ENCODE data around the gene RNF112.

Gene RNF112

GRCh38 chr17:19381361-19381740 is 29.7 kb upstream of the RNF112 start:
- no peak for TF ChIP-seq CTCF (IDR thresholded peaks at IDR 0.05; ENCODE audit: low read depth, low read length)

GRCh38 chr17:19381741-19382444 is 29.1 kb upstream of the RNF112 start:
- no peak for TF ChIP-seq CTCF (IDR thresholded peaks at IDR 0.05; ENCODE audit: low read depth, low read length)

More at GRCh38 chr17:19381361-19381740, 29.7 kb upstream of the RNF112 start:
- H3K4me3 ChIP-seq (ENCODE audit: low read depth, low read length), result no peak overlapping the region

GRCh38 chr17:19382531-19383444 is 28.2 kb upstream of the RNF112 start:
- H3K4me3 ChIP-seq (ENCODE audit: low read depth, low read length), result no peak overlapping the region
- TF ChIP-seq CTCF (IDR thresholded peaks at IDR 0.05; ENCODE audit: low read depth, low read length), result no peak

More at GRCh38 chr17:19381741-19382444, 29.1 kb upstream of the RNF112 start:
- no peak overlapping the region for H3K4me3 ChIP-seq (ENCODE audit: low read depth, low read length)

- no peak for TF ChIP-seq CTCF (IDR thresholded peaks at IDR 0.05; ENCODE audit: low read depth, low read length)
Observed at GRCh38 chr17:19383681-19384470, 27.2 kb upstream of the RNF112 start.

GRCh38 chr17:19384723-19385391 is 26.2 kb upstream of the RNF112 start:
- no peak overlapping the region for H3K4me3 ChIP-seq (ENCODE audit: low read depth, low read length)
- TF ChIP-seq CTCF (IDR thresholded peaks at IDR 0.05; ENCODE audit: low read depth, low read length), result no peak

More at GRCh38 chr17:19383681-19384470, 27.2 kb upstream of the RNF112 start:
- no peak overlapping the region for H3K4me3 ChIP-seq (ENCODE audit: low read depth, low read length)

GRCh38 chr17:19385521-19385983 is 25.5 kb upstream of the RNF112 start:
- H3K4me3 ChIP-seq (ENCODE audit: low read depth, low read length), result no peak overlapping the region
- TF ChIP-seq CTCF (IDR thresholded peaks at IDR 0.05; ENCODE audit: low read depth, low read length), result no peak

Measured in WI38 (cell line).